ENCODE data around the gene DBP.

Gene DBP

GRCh38 chr19:48635263-48635965 lies 1.8 kb downstream of the DBP start:
- Histone ChIP-seq H3K9ac (ENCODE audit: low read length) (peak overlapping the region; percentile 93), H4K20me1 (ENCODE audit: low read depth, low read length) (no peaks in the 10 kb centered on the region), H3K27ac (ENCODE audit: low read depth, low read length) (peak overlapping the region; percentile 73), H3K9me2 (replicated peaks; ENCODE audit: insufficient read depth, low read length) (no peaks in the 10 kb centered on the region), H3K27me3 (ENCODE audit: low read length) (no peaks in the 10 kb centered on the region), H3K4me3 (ENCODE audit: insufficient read depth, low read length, poor library complexity, severe bottlenecking) (peak overlapping the region; percentile 68), H3F3A (ENCODE audit: insufficient read depth) (peaks cover 21% of the 10 kb centered on the region), H3K9me3 (ENCODE audit: insufficient read depth, low read length) (no peaks in the 10 kb centered on the region), H3K4me2 (ENCODE audit: low read depth, low read length, poor library complexity, severe bottlenecking) (peak overlapping the region; percentile 89), H2AFZ (ENCODE audit: low read depth, low read length, severe bottlenecking) (peak overlapping the region; percentile 22), H3K36me3 (ENCODE audit: low read length) (no peaks in the 10 kb centered on the region), H3K79me2 (ENCODE audit: insufficient read depth, low read length) (no peaks in the 10 kb centered on the region)
- TF ChIP-seq EZH2phosphoT487 (conservative IDR thresholded peaks at IDR 0.05; ENCODE audit: low read length), result no peak
- no peak for TF ChIP-seq CTCF (IDR thresholded peaks at IDR 0.05; ENCODE audit: insufficient read depth, low read length, poor library complexity, severe bottlenecking)

- peak overlapping the region; percentile 44 for H2AFZ ChIP-seq (ENCODE audit: low read depth, low read length, severe bottlenecking)
- no peaks in the 10 kb centered on the region for H3K9me2 ChIP-seq (replicated peaks; ENCODE audit: insufficient read depth, low read length)
- H4K20me1 ChIP-seq (ENCODE audit: low read depth, low read length), result no peaks in the 10 kb centered on the region
These were observed 2.5 kb downstream of the DBP start for GRCh38 chr19:48634424-48635262.

GRCh38 chr19:48634036-48634342 lies 3.2 kb downstream of the DBP start:
- H2AFZ ChIP-seq (ENCODE audit: low read depth, low read length, severe bottlenecking), result peak overlapping the region; percentile 44
- peaks cover 21% of the 10 kb centered on the region for H3F3A ChIP-seq (ENCODE audit: insufficient read depth)
- H4K20me1 ChIP-seq (ENCODE audit: low read depth, low read length), result no peaks in the 10 kb centered on the region
- H3K4me2 ChIP-seq (ENCODE audit: low read depth, low read length, poor library complexity, severe bottlenecking), result peak overlapping the region; percentile 89
- H3K27ac ChIP-seq (ENCODE audit: low read depth, low read length), result peak overlapping the region; percentile 67
- no peaks in the 10 kb centered on the region for H3K79me2 ChIP-seq (ENCODE audit: insufficient read depth, low read length)
- H3K9me3 ChIP-seq (ENCODE audit: insufficient read depth, low read length), result no peaks in the 10 kb centered on the region
- no peaks in the 10 kb centered on the region for H3K9me2 ChIP-seq (replicated peaks; ENCODE audit: insufficient read depth, low read length)
- H3K36me3 ChIP-seq (ENCODE audit: low read length), result no peaks in the 10 kb centered on the region
- no peaks in the 10 kb centered on the region for H3K27me3 ChIP-seq (ENCODE audit: low read length)
- peak overlapping the region; percentile 52 for H3K4me3 ChIP-seq (ENCODE audit: insufficient read depth, low read length, poor library complexity, severe bottlenecking)
- TF ChIP-seq CTCF (IDR thresholded peaks at IDR 0.05; ENCODE audit: insufficient read depth, low read length, poor library complexity, severe bottlenecking) (no peak), EZH2phosphoT487 (conservative IDR thresholded peaks at IDR 0.05; ENCODE audit: low read length) (no peak)
- H3K9ac ChIP-seq (ENCODE audit: low read length), result peak overlapping the region; percentile 93

More at GRCh38 chr19:48634424-48635262, 2.5 kb downstream of the DBP start:
- no peaks in the 10 kb centered on the region for H3K36me3 ChIP-seq (ENCODE audit: low read length)
- peaks cover 21% of the 10 kb centered on the region for H3F3A ChIP-seq (ENCODE audit: insufficient read depth)
- TF ChIP-seq CTCF (IDR thresholded peaks at IDR 0.05; ENCODE audit: insufficient read depth, low read length, poor library complexity, severe bottlenecking), result no peak
- no peak for TF ChIP-seq EZH2phosphoT487 (conservative IDR thresholded peaks at IDR 0.05; ENCODE audit: low read length)
- H3K79me2 ChIP-seq (ENCODE audit: insufficient read depth, low read length), result no peaks in the 10 kb centered on the region
- peak overlapping the region; percentile 68 for H3K4me3 ChIP-seq (ENCODE audit: insufficient read depth, low read length, poor library complexity, severe bottlenecking)
- no peaks in the 10 kb centered on the region for H3K9me3 ChIP-seq (ENCODE audit: insufficient read depth, low read length)
- H3K4me2 ChIP-seq (ENCODE audit: low read depth, low read length, poor library complexity, severe bottlenecking), result peak overlapping the region; percentile 89
- peak overlapping the region; percentile 93 for H3K9ac ChIP-seq (ENCODE audit: low read length)
- H3K27ac ChIP-seq (ENCODE audit: low read depth, low read length), result peak overlapping the region; percentile 71
- no peaks in the 10 kb centered on the region for H3K27me3 ChIP-seq (ENCODE audit: low read length)
